Measurements from ENCODE around the gene ME1.
"Not testable (repeated sequence)": the region's sequence is repeated elsewhere in the genome, so short reads cannot be mapped to it uniquely, and the experiment has no call there.

DNA sequence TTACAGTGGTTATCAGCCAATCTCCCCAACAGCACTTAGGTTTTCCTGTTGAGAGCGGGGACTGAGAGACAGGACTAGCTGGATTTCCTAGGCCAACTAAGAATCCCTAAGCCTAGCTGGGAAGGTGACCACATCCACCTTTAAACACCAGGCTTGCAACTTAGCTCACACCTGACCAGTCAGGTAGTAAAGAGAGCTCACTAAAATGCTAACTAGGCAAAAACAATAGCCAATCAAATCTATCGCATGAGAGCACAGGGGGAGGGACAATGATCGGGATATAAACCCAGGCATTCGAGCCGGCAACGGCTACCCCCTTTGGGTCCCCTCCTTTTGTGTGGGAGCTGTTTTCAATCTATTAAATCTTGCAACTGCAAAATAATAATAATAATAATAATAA, 19.2 kb upstream of the ME1 start:
- not testable (repeated sequence) for TF ChIP-seq HDAC1 (IDR thresholded peaks at IDR 0.05); U2AF2 (optimal IDR thresholded peaks at IDR 0.05; ENCODE audit: low read depth, low read length); EP300 (IDR thresholded peaks at IDR 0.05; ENCODE audit: low read length); HSF4 (CRISPR knock-in tag; IDR thresholded peaks at IDR 0.05; ENCODE audit: borderline replicate concordance); FOXM1 (IDR thresholded peaks at IDR 0.05; ENCODE audit: low read depth); FOXM1 (CRISPR knock-in tag; IDR thresholded peaks at IDR 0.05; ENCODE audit: low read depth); MYC (IDR thresholded peaks at IDR 0.05; ENCODE audit: low read depth, low read length); MYC (CRISPR knock-in tag; IDR thresholded peaks at IDR 0.05; ENCODE audit: borderline replicate concordance, low read depth)
- TF ChIP-seq, protein P1, sequence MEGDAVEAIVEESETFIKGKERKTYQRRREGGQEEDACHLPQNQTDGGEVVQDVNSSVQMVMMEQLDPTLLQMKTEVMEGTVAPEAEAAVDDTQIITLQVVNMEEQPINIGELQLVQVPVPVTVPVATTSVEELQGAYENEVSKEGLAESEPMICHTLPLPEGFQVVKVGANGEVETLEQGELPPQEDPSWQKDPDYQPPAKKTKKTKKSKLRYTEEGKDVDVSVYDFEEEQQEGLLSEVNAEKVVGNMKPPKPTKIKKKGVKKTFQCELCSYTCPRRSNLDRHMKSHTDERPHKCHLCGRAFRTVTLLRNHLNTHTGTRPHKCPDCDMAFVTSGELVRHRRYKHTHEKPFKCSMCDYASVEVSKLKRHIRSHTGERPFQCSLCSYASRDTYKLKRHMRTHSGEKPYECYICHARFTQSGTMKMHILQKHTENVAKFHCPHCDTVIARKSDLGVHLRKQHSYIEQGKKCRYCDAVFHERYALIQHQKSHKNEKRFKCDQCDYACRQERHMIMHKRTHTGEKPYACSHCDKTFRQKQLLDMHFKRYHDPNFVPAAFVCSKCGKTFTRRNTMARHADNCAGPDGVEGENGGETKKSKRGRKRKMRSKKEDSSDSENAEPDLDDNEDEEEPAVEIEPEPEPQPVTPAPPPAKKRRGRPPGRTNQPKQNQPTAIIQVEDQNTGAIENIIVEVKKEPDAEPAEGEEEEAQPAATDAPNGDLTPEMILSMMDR (IDR thresholded peaks at IDR 0.05 in 2 of 3, conservative IDR thresholded peaks at IDR 0.05 in 1 of 3; ENCODE audit: insufficient read depth in 2 of 3, low read depth in 1 of 3, low read length in 3 of 3): not testable (repeated sequence)
- TF ChIP-seq, protein P2, sequence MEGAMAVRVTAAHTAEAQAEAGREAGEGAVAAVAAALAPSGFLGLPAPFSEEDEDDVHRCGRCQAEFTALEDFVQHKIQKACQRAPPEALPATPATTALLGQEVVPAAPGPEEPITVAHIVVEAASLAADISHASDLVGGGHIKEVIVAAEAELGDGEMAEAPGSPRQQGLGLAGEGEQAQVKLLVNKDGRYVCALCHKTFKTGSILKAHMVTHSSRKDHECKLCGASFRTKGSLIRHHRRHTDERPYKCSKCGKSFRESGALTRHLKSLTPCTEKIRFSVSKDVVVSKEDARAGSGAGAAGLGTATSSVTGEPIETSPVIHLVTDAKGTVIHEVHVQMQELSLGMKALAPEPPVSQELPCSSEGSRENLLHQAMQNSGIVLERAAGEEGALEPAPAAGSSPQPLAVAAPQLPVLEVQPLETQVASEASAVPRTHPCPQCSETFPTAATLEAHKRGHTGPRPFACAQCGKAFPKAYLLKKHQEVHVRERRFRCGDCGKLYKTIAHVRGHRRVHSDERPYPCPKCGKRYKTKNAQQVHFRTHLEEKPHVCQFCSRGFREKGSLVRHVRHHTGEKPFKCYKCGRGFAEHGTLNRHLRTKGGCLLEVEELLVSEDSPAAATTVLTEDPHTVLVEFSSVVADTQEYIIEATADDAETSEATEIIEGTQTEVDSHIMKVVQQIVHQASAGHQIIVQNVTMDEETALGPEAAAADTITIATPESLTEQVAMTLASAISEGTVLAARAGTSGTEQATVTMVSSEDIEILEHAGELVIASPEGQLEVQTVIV (CRISPR knock-in tag; IDR thresholded peaks at IDR 0.05; ENCODE audit: borderline replicate concordance): not testable (repeated sequence)

Measured in K562 (cell line).